Measurements from ENCODE around the gene SEL1L2.
"Not testable (repeated sequence)": the region's sequence is repeated elsewhere in the genome, so short reads cannot be mapped to it uniquely, and the experiment has no call there.

The SEL1L2 gene

DNA sequence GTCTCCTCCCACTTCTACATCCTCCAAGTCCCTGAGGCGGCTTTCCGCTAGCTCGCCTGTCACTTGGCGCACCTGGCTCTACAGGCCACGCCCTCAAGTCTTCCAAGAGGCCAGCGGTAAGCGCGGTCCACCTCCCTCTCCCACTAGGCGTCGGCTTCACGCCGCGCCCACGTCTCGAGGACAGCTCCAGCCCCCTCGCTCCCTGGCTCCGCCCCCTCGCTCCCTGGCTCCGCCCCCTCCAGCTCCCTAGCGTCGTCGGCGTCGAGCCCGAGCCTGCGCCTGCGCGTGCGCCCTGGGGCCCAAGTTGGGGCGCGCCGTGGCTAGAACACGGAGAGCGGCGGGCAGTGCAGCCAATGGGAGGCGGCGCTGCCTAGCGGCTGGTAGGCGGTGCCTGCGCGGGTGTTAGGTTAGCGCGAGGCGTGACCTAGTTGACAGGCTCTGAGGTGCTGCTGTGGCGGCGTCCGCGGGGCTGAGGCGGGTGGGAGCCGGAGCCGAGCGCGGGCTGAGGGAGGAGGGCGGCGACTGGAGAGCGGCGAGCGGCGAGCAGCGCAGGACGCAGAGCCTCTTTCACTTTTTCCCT, 4.8 kb upstream of the SEL1L2 start, which contains the start of gene MACROD2:
Gene MACROD2 (plus strand): TSS at position 431 of the 580 bp plus-strand sequence.
- no peaks in the 10 kb centered on the region for H3K4me1 ChIP-seq (ENCODE audit: control insufficient read depth in 1 of 2, insufficient read depth in 2 of 2, low read length in 2 of 2)
- no peak within 1 kb of the TSS for H3K27ac ChIP-seq (ENCODE audit: low read depth, low read length)
- peak within 1 kb of the TSS; percentile 25 to 42 for H3K9ac ChIP-seq (ENCODE audit: low read depth in 1 of 2, low read length in 2 of 2)

DNA sequence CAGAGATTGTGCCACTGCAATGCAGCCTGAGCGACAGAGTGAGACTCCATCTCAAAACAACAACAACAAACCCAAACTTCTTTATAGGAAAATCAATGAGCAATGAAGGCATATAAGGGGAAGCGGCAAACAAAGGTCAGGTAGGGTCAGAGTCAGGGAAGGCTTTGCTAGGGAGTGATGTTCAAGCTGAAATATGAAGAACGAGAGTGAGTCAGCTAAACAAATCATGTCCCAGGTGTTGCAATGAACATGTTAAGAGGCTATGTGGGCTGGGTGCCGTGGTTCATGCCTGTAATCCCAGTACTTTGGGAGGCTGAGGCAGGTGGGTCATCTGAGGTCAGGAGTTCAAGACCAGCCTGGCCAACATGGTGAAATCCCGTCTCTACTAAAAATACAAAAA, 1.5 kb upstream of the SEL1L2 start:
- not testable (repeated sequence) for H3K27me3 ChIP-seq (ENCODE audit: control insufficient read depth in 1 of 2, insufficient read depth in 2 of 2, low read length in 2 of 2); H3K36me3 ChIP-seq (ENCODE audit: control insufficient read depth in 1 of 2, insufficient read depth in 2 of 2, low read length in 2 of 2); H3K27ac ChIP-seq (ENCODE audit: low read depth, low read length); H3K4me3 ChIP-seq (ENCODE audit: low read depth in 1 of 2, low read length in 2 of 2); H3K9ac ChIP-seq (ENCODE audit: low read depth in 1 of 2, low read length in 2 of 2); H3K4me1 ChIP-seq (ENCODE audit: control insufficient read depth in 1 of 2, insufficient read depth in 2 of 2, low read length in 2 of 2)
- H3K9me3 ChIP-seq (ENCODE audit: control insufficient read depth in 1 of 2, low read length in 2 of 2) = peaks cover 5 to 13% of the 10 kb centered on the region in 2 donors

More for the DNA sequence above, 4.8 kb upstream of the SEL1L2 start, which contains the start of gene MACROD2:
- Histone ChIP-seq H3K4me3 (ENCODE audit: low read depth in 1 of 2, low read length in 2 of 2) (peak within 1 kb of the TSS; percentile 76 to 77), H3K9me3 (ENCODE audit: control insufficient read depth in 1 of 2, low read length in 2 of 2) (peaks cover 5 to 13% of the 10 kb centered on the region in 2 donors), H3K27me3 (ENCODE audit: control insufficient read depth in 1 of 2, insufficient read depth in 2 of 2, low read length in 2 of 2) (no peaks in the 10 kb centered on the region), H3K36me3 (ENCODE audit: control insufficient read depth in 1 of 2, insufficient read depth in 2 of 2, low read length in 2 of 2) (no peaks in the 10 kb centered on the region)

DNA sequence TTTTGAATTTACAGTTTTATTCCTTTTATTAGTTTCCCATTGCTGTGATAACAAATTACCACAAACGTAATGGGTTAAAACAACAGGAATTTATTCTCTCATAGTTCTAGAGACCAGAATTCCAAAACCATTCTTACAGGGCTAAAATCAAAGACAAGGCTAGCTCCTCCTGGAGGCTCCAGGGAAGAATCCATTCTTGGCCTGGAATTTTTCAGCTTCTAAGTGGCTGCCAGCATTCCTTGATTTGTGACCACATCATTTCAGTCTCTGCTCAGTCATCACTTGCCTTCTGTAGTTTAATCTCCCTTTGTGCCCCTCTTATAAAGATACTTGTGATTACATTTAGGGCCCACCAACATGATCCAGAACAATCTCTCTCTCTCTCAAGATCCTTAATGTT, 897 bp upstream of the SEL1L2 start:
- Histone ChIP-seq H3K27me3 (ENCODE audit: control insufficient read depth in 1 of 2, insufficient read depth in 2 of 2, low read length in 2 of 2) (no peaks in the 10 kb centered on the region), H3K36me3 (ENCODE audit: control insufficient read depth in 1 of 2, insufficient read depth in 2 of 2, low read length in 2 of 2) (no peaks in the 10 kb centered on the region), H3K4me1 (ENCODE audit: control insufficient read depth in 1 of 2, insufficient read depth in 2 of 2, low read length in 2 of 2) (no peaks in the 10 kb centered on the region), H3K9me3 (ENCODE audit: control insufficient read depth in 1 of 2, low read length in 2 of 2) (peaks cover 5 to 13% of the 10 kb centered on the region in 2 donors), H3K4me3 (ENCODE audit: low read depth in 1 of 2, low read length in 2 of 2) (no peak overlapping the region), H3K27ac (ENCODE audit: low read depth, low read length) (no peak overlapping the region), H3K9ac (ENCODE audit: low read depth in 1 of 2, low read length in 2 of 2) (no peak overlapping the region)

DNA sequence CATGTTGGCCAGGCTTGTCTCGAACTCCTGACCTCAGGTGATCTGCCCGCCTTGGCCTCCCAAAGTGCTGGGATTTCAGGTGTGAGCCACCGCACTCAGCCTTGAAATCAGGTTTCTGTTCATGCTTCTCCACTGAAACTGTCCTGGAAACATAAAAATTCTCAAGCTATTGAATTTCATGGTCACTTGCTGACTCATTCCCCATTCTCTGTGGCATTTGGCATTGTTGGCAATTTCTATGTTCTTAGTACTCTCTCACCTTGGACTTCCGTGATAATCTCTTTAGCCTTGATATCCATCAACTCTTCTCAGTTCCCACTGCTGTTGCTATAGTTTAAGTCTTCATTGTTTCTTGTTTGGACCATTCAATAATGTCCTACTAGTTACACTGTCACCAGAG, 6.2 kb downstream of the SEL1L2 start:
- no peaks in the 10 kb centered on the region for H3K36me3 ChIP-seq (ENCODE audit: control insufficient read depth in 1 of 2, insufficient read depth in 2 of 2, low read length in 2 of 2)
- no peaks in the 10 kb centered on the region for H3K27me3 ChIP-seq (ENCODE audit: control insufficient read depth in 1 of 2, insufficient read depth in 2 of 2, low read length in 2 of 2)
- H3K4me1 ChIP-seq (ENCODE audit: control insufficient read depth in 1 of 2, insufficient read depth in 2 of 2, low read length in 2 of 2) = no peaks in the 10 kb centered on the region
- H3K4me3 ChIP-seq (ENCODE audit: low read depth in 1 of 2, low read length in 2 of 2) = no peak overlapping the region
- H3K9ac ChIP-seq (ENCODE audit: low read depth in 1 of 2, low read length in 2 of 2) = no peak overlapping the region
- H3K27ac ChIP-seq (ENCODE audit: low read depth, low read length) = no peak overlapping the region
- H3K9me3 ChIP-seq (ENCODE audit: control insufficient read depth in 1 of 2, low read length in 2 of 2) = no peaks in the 10 kb centered on the region

DNA sequence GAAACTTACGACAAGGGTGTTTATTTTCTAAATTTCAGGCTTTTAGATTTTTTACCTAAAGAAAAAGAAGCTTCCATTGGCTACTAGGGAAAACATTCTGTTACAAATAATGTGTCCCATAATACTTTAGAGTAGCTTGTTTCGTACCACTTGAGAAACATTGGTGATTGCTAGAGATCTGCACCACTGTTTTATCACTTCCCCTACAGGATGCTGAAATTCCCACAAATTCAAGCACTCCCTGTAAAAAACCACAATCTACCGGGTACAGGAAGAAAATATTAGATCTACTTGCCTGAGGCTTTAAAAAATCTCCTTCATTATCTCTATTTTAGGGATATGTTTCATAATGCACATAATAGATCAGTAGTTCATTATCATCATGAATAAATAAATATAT, 29.9 kb downstream of the SEL1L2 start:
- Histone ChIP-seq H3K36me3 (ENCODE audit: control insufficient read depth in 1 of 2, insufficient read depth in 2 of 2, low read length in 2 of 2) (no peaks in the 10 kb centered on the region), H3K9ac (ENCODE audit: low read depth in 1 of 2, low read length in 2 of 2) (no peak overlapping the region), H3K4me1 (ENCODE audit: control insufficient read depth in 1 of 2, insufficient read depth in 2 of 2, low read length in 2 of 2) (no peaks in the 10 kb centered on the region), H3K27me3 (ENCODE audit: control insufficient read depth in 1 of 2, insufficient read depth in 2 of 2, low read length in 2 of 2) (no peaks in the 10 kb centered on the region), H3K4me3 (ENCODE audit: low read depth in 1 of 2, low read length in 2 of 2) (no peak overlapping the region), H3K27ac (ENCODE audit: low read depth, low read length) (no peak overlapping the region), H3K9me3 (ENCODE audit: control insufficient read depth in 1 of 2, low read length in 2 of 2) (no peaks in the 10 kb centered on the region)

DNA sequence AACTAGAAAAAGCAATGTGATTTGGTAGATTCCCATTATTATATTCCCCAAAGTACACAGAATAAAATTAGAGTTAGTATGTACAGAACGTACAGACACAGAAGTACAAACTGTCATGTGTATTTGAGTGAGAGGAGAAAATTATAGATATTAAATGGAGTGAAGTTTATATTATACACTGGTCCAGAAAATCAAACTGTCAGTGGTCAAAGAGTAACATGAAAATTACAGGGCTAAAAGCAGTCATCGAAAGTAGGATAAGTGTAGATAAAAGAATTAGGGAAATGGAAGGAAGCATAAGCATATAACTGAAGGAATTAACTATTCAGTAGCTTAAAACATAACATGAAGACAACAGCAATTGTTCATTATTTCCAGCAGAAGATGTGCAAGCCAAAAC, 30.3 kb downstream of the SEL1L2 start:
- Histone ChIP-seq H3K36me3 (ENCODE audit: control insufficient read depth in 1 of 2, insufficient read depth in 2 of 2, low read length in 2 of 2) (no peaks in the 10 kb centered on the region), H3K4me1 (ENCODE audit: control insufficient read depth in 1 of 2, insufficient read depth in 2 of 2, low read length in 2 of 2) (no peaks in the 10 kb centered on the region)

DNA sequence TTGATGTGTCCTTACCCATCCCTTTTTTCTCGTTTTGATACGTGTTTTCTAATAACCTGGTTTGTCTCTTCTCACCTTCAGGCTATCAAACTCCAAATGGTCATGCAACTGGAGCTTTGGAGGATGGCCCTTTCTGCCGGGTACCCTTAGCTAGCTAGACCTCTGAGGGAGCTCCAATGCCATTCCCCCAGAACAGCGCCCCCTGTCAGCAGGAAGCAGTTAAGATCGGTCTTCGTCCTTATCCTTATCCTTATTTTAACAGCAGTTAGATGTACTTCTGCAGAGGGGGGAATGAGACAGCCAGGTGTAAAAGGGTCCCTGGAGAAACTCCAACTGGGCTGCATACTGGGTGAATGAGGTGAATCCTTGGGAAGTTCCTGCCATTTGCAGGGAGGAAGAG, 37.2 kb downstream of the SEL1L2 start:
- no peaks in the 10 kb centered on the region for H3K9me3 ChIP-seq (ENCODE audit: control insufficient read depth in 1 of 2, low read length in 2 of 2)
- no peaks in the 10 kb centered on the region for H3K27me3 ChIP-seq (ENCODE audit: control insufficient read depth in 1 of 2, insufficient read depth in 2 of 2, low read length in 2 of 2)
- H3K4me3 ChIP-seq (ENCODE audit: low read depth in 1 of 2, low read length in 2 of 2) = no peak overlapping the region
- H3K36me3 ChIP-seq (ENCODE audit: control insufficient read depth in 1 of 2, insufficient read depth in 2 of 2, low read length in 2 of 2) = no peaks in the 10 kb centered on the region
- H3K27ac ChIP-seq (ENCODE audit: low read depth, low read length) = no peak overlapping the region
- no peak overlapping the region for H3K9ac ChIP-seq (ENCODE audit: low read depth in 1 of 2, low read length in 2 of 2)
- no peaks in the 10 kb centered on the region for H3K4me1 ChIP-seq (ENCODE audit: control insufficient read depth in 1 of 2, insufficient read depth in 2 of 2, low read length in 2 of 2)

More for the DNA sequence above, 30.3 kb downstream of the SEL1L2 start:
- H3K4me3 ChIP-seq (ENCODE audit: low read depth in 1 of 2, low read length in 2 of 2) = no peak overlapping the region
- H3K27ac ChIP-seq (ENCODE audit: low read depth, low read length) = no peak overlapping the region
- H3K9me3 ChIP-seq (ENCODE audit: control insufficient read depth in 1 of 2, low read length in 2 of 2) = no peaks in the 10 kb centered on the region
- no peaks in the 10 kb centered on the region for H3K27me3 ChIP-seq (ENCODE audit: control insufficient read depth in 1 of 2, insufficient read depth in 2 of 2, low read length in 2 of 2)
- H3K9ac ChIP-seq (ENCODE audit: low read depth in 1 of 2, low read length in 2 of 2) = no peak overlapping the region

DNA sequence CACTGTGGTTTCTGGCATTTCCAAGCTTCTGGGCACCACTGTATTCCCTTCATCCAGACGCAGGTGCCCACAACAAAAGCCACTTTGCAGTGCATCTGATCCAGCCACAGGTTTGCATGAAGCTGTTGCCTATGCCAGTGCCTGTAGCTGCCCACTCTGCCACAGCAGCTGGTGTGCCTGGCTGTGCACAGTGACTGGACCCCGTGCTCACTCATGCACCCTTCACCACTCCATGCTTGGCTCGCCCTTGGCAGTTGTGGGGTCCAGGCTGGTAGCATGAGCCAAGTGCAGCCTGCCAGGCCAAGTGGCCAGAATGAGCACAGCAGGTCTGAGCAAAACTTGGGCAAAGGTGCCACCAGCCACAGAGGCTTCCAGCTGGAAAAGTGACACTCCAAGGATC, 42.7 kb downstream of the SEL1L2 start:
- Histone ChIP-seq H3K9me3 (ENCODE audit: control insufficient read depth in 1 of 2, low read length in 2 of 2) (no peaks in the 10 kb centered on the region), H3K36me3 (ENCODE audit: control insufficient read depth in 1 of 2, insufficient read depth in 2 of 2, low read length in 2 of 2) (no peaks in the 10 kb centered on the region), H3K27me3 (ENCODE audit: control insufficient read depth in 1 of 2, insufficient read depth in 2 of 2, low read length in 2 of 2) (no peaks in the 10 kb centered on the region), H3K9ac (ENCODE audit: low read depth in 1 of 2, low read length in 2 of 2) (no peak overlapping the region), H3K27ac (ENCODE audit: low read depth, low read length) (no peak overlapping the region), H3K4me1 (ENCODE audit: control insufficient read depth in 1 of 2, insufficient read depth in 2 of 2, low read length in 2 of 2) (no peaks in the 10 kb centered on the region), H3K4me3 (ENCODE audit: low read depth in 1 of 2, low read length in 2 of 2) (no peak overlapping the region)

DNA sequence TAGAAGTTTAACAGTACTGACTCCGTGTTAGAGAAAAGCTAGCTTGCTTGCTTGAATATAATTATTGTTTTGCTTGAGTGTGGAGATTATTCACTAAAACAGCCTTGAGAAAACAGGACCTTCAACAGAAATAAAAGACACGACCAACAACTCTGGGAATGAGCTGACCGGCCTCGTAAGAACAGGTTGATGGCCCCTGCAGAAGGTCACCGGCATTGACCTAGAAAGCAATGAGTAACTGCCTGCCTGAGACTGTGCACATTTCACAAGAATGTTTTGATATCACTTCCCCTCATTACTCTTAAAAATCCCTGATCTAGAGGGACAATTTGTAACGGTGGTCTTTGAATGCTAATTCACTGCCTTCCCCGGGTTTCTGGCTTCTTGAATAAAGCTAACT, 49.4 kb downstream of the SEL1L2 start:
- no peak overlapping the region for H3K4me3 ChIP-seq (ENCODE audit: low read depth in 1 of 2, low read length in 2 of 2)
- H3K27ac ChIP-seq (ENCODE audit: low read depth, low read length) = no peak overlapping the region
- no peaks in the 10 kb centered on the region for H3K4me1 ChIP-seq (ENCODE audit: control insufficient read depth in 1 of 2, insufficient read depth in 2 of 2, low read length in 2 of 2)
- no peaks in the 10 kb centered on the region for H3K9me3 ChIP-seq (ENCODE audit: control insufficient read depth in 1 of 2, low read length in 2 of 2)
- no peak overlapping the region for H3K9ac ChIP-seq (ENCODE audit: low read depth in 1 of 2, low read length in 2 of 2)
- H3K36me3 ChIP-seq (ENCODE audit: control insufficient read depth in 1 of 2, insufficient read depth in 2 of 2, low read length in 2 of 2) = no peaks in the 10 kb centered on the region
- no peaks in the 10 kb centered on the region for H3K27me3 ChIP-seq (ENCODE audit: control insufficient read depth in 1 of 2, insufficient read depth in 2 of 2, low read length in 2 of 2)

DNA sequence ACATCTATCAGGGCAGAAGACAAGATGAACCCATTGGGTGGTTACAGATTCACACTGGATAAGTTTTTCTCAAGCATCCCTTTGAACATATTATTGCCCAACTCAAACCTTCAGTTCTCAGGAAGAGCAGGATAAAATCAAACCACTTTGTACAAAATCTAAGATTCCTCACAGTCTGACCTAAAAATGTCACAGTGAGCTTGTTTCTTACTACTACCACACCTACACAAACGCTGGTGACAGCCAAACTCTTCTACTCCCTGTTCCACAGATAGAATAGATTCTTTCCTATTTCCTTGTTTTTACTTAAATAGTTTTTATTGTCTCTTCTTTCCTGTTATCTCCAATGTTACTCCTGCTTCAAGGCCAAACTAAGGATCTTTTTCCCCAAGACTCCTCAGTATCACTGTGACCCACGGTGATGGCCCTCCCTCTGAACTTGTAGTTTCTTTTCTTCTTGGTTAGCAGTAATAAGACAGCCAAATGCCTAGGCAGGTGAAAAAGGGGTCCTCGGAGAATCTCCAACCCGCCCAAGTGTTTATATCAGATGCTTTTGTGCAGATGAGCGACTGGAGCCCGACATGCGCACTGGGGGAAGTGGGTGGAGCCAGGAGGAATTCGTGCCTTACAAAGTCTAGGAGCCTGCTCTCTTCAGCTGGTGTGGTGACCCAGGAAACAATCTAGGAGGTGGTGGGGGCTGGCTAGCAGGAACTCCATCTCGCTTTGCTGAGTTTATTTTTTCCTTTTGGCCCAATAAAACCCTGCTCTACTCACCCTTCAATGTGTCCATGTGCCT, 53.4 kb downstream of the SEL1L2 start:
- Histone ChIP-seq H3K36me3 (ENCODE audit: control insufficient read depth in 1 of 2, insufficient read depth in 2 of 2, low read length in 2 of 2) (no peaks in the 10 kb centered on the region), H3K4me1 (ENCODE audit: control insufficient read depth in 1 of 2, insufficient read depth in 2 of 2, low read length in 2 of 2) (no peaks in the 10 kb centered on the region), H3K27ac (ENCODE audit: low read depth, low read length) (no peak overlapping the region), H3K4me3 (ENCODE audit: low read depth in 1 of 2, low read length in 2 of 2) (no peak overlapping the region), H3K9me3 (ENCODE audit: control insufficient read depth in 1 of 2, low read length in 2 of 2) (no peaks in the 10 kb centered on the region), H3K9ac (ENCODE audit: low read depth in 1 of 2, low read length in 2 of 2) (no peak overlapping the region), H3K27me3 (ENCODE audit: control insufficient read depth in 1 of 2, insufficient read depth in 2 of 2, low read length in 2 of 2) (no peaks in the 10 kb centered on the region)

Data from duodenal mucosa (tissue), 2 donors.